ENCODE measurements around the gene SCARB1. TPM values are rescaled to one million over a fixed set of nuclear protein-coding genes. Genes with fewer than 3 reads are reported as not detected.

Gene SCARB1
- total and polyA plus RNA-seq, 2 donors, result 3.2 to 16.7 TPM

GRCh38 chr12:124744659-124745464 lies 118.8 kb downstream of the SCARB1 start:
- H3K27me3 ChIP-seq (ENCODE audit: control insufficient read depth in 2 of 2, insufficient read depth in 1 of 2, low read length in 1 of 2), result peaks cover 0 to 9% of the 10 kb centered on the region in 2 donors
- H3K36me3 ChIP-seq (ENCODE audit: control insufficient read depth in 2 of 2, insufficient read depth in 2 of 2, low read length in 1 of 2), result no peaks in the 10 kb centered on the region
- no peak overlapping the region for H3K27ac ChIP-seq (ENCODE audit: low read depth in 1 of 2, low read length in 1 of 2)
- H3K4me3 ChIP-seq (ENCODE audit: low read length in 2 of 2), result no peak overlapping the region
- WGBS, result 97% methylated on average over 15 of the region's 15 CpGs
- no peak for DNase-seq (ENCODE audit: low read depth in 6 of 9, low spot score in 9 of 9)
- H3K4me1 ChIP-seq (ENCODE audit: control insufficient read depth in 2 of 2, insufficient read depth in 2 of 2, low read length in 2 of 2), result peaks cover 8 to 31% of the 10 kb centered on the region in 2 donors
- peaks cover 0 to 2% of the 10 kb centered on the region in 2 donors for H3K9me3 ChIP-seq (ENCODE audit: control insufficient read depth in 2 of 2, insufficient read depth in 1 of 2, low read length in 1 of 2)

- Histone ChIP-seq H3K36me3 (ENCODE audit: control insufficient read depth in 2 of 2, insufficient read depth in 2 of 2, low read length in 1 of 2) (no peaks in the 10 kb centered on the region), H3K4me3 (ENCODE audit: low read length in 2 of 2) (no peak overlapping the region), H3K27ac (ENCODE audit: low read depth in 1 of 2, low read length in 1 of 2) (no peak overlapping the region), H3K4me1 (ENCODE audit: control insufficient read depth in 2 of 2, insufficient read depth in 2 of 2, low read length in 2 of 2) (peaks cover 8 to 29% of the 10 kb centered on the region in 2 donors), H3K9me3 (ENCODE audit: control insufficient read depth in 2 of 2, insufficient read depth in 1 of 2, low read length in 1 of 2) (peaks cover 0 to 7% of the 10 kb centered on the region in 2 donors), H3K27me3 (ENCODE audit: control insufficient read depth in 2 of 2, insufficient read depth in 1 of 2, low read length in 1 of 2) (peaks cover 0 to 9% of the 10 kb centered on the region in 2 donors)
- WGBS, result 99% methylated on average over 7 of the region's 7 CpGs
- no peak for DNase-seq (ENCODE audit: low read depth in 6 of 9, low spot score in 9 of 9)
These were observed 119.4 kb downstream of the SCARB1 start for GRCh38 chr12:124744273-124744640.

- WGBS, result 96% methylated on average over 18 of the region's 18 CpGs
- H3K27me3 ChIP-seq (ENCODE audit: control insufficient read depth in 2 of 2, insufficient read depth in 1 of 2, low read length in 1 of 2), result peaks cover 0 to 13% of the 10 kb centered on the region in 2 donors
- H3K27ac ChIP-seq (ENCODE audit: low read depth in 1 of 2, low read length in 1 of 2), result no peak overlapping the region
- H3K36me3 ChIP-seq (ENCODE audit: control insufficient read depth in 2 of 2, insufficient read depth in 2 of 2, low read length in 1 of 2), result no peaks in the 10 kb centered on the region
- peaks cover 8 to 34% of the 10 kb centered on the region in 2 donors for H3K4me1 ChIP-seq (ENCODE audit: control insufficient read depth in 2 of 2, insufficient read depth in 2 of 2, low read length in 2 of 2)
- DNase-seq (ENCODE audit: low read depth in 6 of 9, low spot score in 9 of 9), result no peak
- no peak overlapping the region for H3K4me3 ChIP-seq (ENCODE audit: low read length in 2 of 2)
- peaks cover 0 to 7% of the 10 kb centered on the region in 2 donors for H3K9me3 ChIP-seq (ENCODE audit: control insufficient read depth in 2 of 2, insufficient read depth in 1 of 2, low read length in 1 of 2)
These were observed 120.0 kb downstream of the SCARB1 start for GRCh38 chr12:124743479-124744272.

- H3K9me3 ChIP-seq (ENCODE audit: control insufficient read depth in 2 of 2, insufficient read depth in 1 of 2, low read length in 1 of 2), result peaks cover 0 to 7% of the 10 kb centered on the region in 2 donors
- no peak overlapping the region for H3K27ac ChIP-seq (ENCODE audit: low read depth in 1 of 2, low read length in 1 of 2)
- peaks cover 8 to 36% of the 10 kb centered on the region in 2 donors for H3K4me1 ChIP-seq (ENCODE audit: control insufficient read depth in 2 of 2, insufficient read depth in 2 of 2, low read length in 2 of 2)
- peaks cover 0 to 13% of the 10 kb centered on the region in 2 donors for H3K27me3 ChIP-seq (ENCODE audit: control insufficient read depth in 2 of 2, insufficient read depth in 1 of 2, low read length in 1 of 2)
- no peak overlapping the region for H3K4me3 ChIP-seq (ENCODE audit: low read length in 2 of 2)
- WGBS, result 86% methylated on average over 12 of the region's 12 CpGs
- no peak for DNase-seq (ENCODE audit: low read depth in 6 of 9, low spot score in 9 of 9)
- H3K36me3 ChIP-seq (ENCODE audit: control insufficient read depth in 2 of 2, insufficient read depth in 2 of 2, low read length in 1 of 2), result no peaks in the 10 kb centered on the region
These were observed 121.0 kb downstream of the SCARB1 start for GRCh38 chr12:124742678-124743077.

GRCh38 chr12:124742111-124742510 lies 121.6 kb downstream of the SCARB1 start:
- Histone ChIP-seq H3K4me1 (ENCODE audit: control insufficient read depth in 2 of 2, insufficient read depth in 2 of 2, low read length in 2 of 2) (peaks cover 8 to 37% of the 10 kb centered on the region in 2 donors), H3K27ac (ENCODE audit: low read depth in 1 of 2, low read length in 1 of 2) (no peak overlapping the region), H3K4me3 (ENCODE audit: low read length in 2 of 2) (no peak overlapping the region), H3K9me3 (ENCODE audit: control insufficient read depth in 2 of 2, insufficient read depth in 1 of 2, low read length in 1 of 2) (peaks cover 0 to 7% of the 10 kb centered on the region in 2 donors), H3K27me3 (ENCODE audit: control insufficient read depth in 2 of 2, insufficient read depth in 1 of 2, low read length in 1 of 2) (peaks cover 0 to 13% of the 10 kb centered on the region in 2 donors), H3K36me3 (ENCODE audit: control insufficient read depth in 2 of 2, insufficient read depth in 2 of 2, low read length in 1 of 2) (no peaks in the 10 kb centered on the region)
- 94% methylated on average over 12 of the region's 12 CpGs for WGBS
- DNase-seq (ENCODE audit: low read depth in 6 of 9, low spot score in 9 of 9), result no peak

GRCh38 chr12:124741211-124741610 lies 122.5 kb downstream of the SCARB1 start:
- Histone ChIP-seq H3K4me3 (ENCODE audit: low read length in 2 of 2) (no peak overlapping the region), H3K36me3 (ENCODE audit: control insufficient read depth in 2 of 2, insufficient read depth in 2 of 2, low read length in 1 of 2) (no peaks in the 10 kb centered on the region), H3K27ac (ENCODE audit: low read depth in 1 of 2, low read length in 1 of 2) (no peak overlapping the region), H3K9me3 (ENCODE audit: control insufficient read depth in 2 of 2, insufficient read depth in 1 of 2, low read length in 1 of 2) (peaks cover 0 to 11% of the 10 kb centered on the region in 2 donors), H3K27me3 (ENCODE audit: control insufficient read depth in 2 of 2, insufficient read depth in 1 of 2, low read length in 1 of 2) (peaks cover 0 to 12% of the 10 kb centered on the region in 2 donors), H3K4me1 (ENCODE audit: control insufficient read depth in 2 of 2, insufficient read depth in 2 of 2, low read length in 2 of 2) (peaks cover 7 to 34% of the 10 kb centered on the region in 2 donors)
- DNase-seq (ENCODE audit: low read depth in 6 of 9, low spot score in 9 of 9), result no peak
- 95% methylated on average over 7 of the region's 7 CpGs for WGBS

GRCh38 chr12:124740691-124741137 lies 123.0 kb downstream of the SCARB1 start:
- WGBS, result 9% methylated on average over 11 of the region's 11 CpGs
- H3K36me3 ChIP-seq (ENCODE audit: control insufficient read depth in 2 of 2, insufficient read depth in 2 of 2, low read length in 1 of 2), result no peaks in the 10 kb centered on the region
- peaks cover 2 to 34% of the 10 kb centered on the region in 2 donors for H3K4me1 ChIP-seq (ENCODE audit: control insufficient read depth in 2 of 2, insufficient read depth in 2 of 2, low read length in 2 of 2)
- H3K4me3 ChIP-seq (ENCODE audit: low read length in 2 of 2), result no peak overlapping the region
- peaks cover 0 to 7% of the 10 kb centered on the region in 2 donors for H3K27me3 ChIP-seq (ENCODE audit: control insufficient read depth in 2 of 2, insufficient read depth in 1 of 2, low read length in 1 of 2)
- peaks cover 0 to 11% of the 10 kb centered on the region in 2 donors for H3K9me3 ChIP-seq (ENCODE audit: control insufficient read depth in 2 of 2, insufficient read depth in 1 of 2, low read length in 1 of 2)
- no peak overlapping the region for H3K27ac ChIP-seq (ENCODE audit: low read depth in 1 of 2, low read length in 1 of 2)
- peak in 2 of 9 donors; percentile 32 to 46 for DNase-seq (ENCODE audit: low read depth in 6 of 9, low spot score in 9 of 9)

- H3K9me3 ChIP-seq (ENCODE audit: control insufficient read depth in 2 of 2, insufficient read depth in 1 of 2, low read length in 1 of 2), result peaks cover 0 to 11% of the 10 kb centered on the region in 2 donors
- 95% methylated on average over 5 of the region's 5 CpGs for WGBS
- peaks cover 0 to 6% of the 10 kb centered on the region in 2 donors for H3K27me3 ChIP-seq (ENCODE audit: control insufficient read depth in 2 of 2, insufficient read depth in 1 of 2, low read length in 1 of 2)
- no peak for DNase-seq (ENCODE audit: low read depth in 6 of 9, low spot score in 9 of 9)
- H3K36me3 ChIP-seq (ENCODE audit: control insufficient read depth in 2 of 2, insufficient read depth in 2 of 2, low read length in 1 of 2), result no peaks in the 10 kb centered on the region
- H3K4me1 ChIP-seq (ENCODE audit: control insufficient read depth in 2 of 2, insufficient read depth in 2 of 2, low read length in 2 of 2), result peaks cover 0 to 34% of the 10 kb centered on the region in 2 donors
- H3K27ac ChIP-seq (ENCODE audit: low read depth in 1 of 2, low read length in 1 of 2), result no peak overlapping the region
- no peak overlapping the region for H3K4me3 ChIP-seq (ENCODE audit: low read length in 2 of 2)
These were observed 123.6 kb downstream of the SCARB1 start for GRCh38 chr12:124739953-124740561.

Measured in thymus (tissue), 11 donors.